Measurements from ENCODE around the gene SEC16A. TPM values are rescaled to one million over a fixed set of nuclear protein-coding genes. Genes with fewer than 3 reads are reported as not detected.

SEC16A gene
- total RNA-seq, 4 donors from 2014 or later, result 31.2 to 49.1 (median 38.6) TPM

DNA sequence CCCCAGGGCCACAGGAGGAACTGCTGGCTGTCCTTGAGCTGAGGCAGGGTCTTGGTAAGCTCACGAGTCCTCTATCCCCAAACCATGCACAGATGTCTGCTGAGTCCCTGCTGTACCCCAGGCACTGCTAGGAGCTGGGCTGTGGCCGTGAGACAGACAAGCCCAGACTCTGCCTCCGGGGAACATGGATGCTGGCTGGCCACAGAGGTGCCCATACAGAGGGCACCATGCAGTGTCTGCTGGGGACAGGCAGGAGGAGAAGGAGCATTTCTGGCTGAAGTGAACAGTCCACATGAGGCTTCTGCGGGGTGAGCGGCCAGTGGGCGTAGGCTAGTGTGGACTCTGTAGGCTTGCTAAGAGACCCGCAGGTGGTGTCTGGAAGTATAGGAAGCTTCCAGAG is 4.8 kb upstream of the SEC16A start:
- Histone ChIP-seq H3K9me3 (no peaks in the 10 kb centered on the region), H3K27me3 (peaks cover 0 to 16% (median 0%) of the 10 kb centered on the region in 4 donors), H3K4me1 (peaks cover 14 to 29% (median 19%) of the 10 kb centered on the region in 3 donors), H3K4me3 (no peak overlapping the region), H3K36me3 (no peaks in the 10 kb centered on the region), H3K27ac (no peak overlapping the region)
- intact Hi-C loops (cut with DNase I), result loop anchor here (5.0 kb wide), 1 partner anchor 55 kb away; no protein-coding TSS in a partner anchor
- WGBS, 2 donors, result 85 to 97% methylated on average over 5 of the region's 7 CpGs
- TF ChIP-seq POLR2A (IDR thresholded peaks at IDR 0.05) (no peak), CTCF (IDR thresholded peaks at IDR 0.05) (no peak)
- DNase-seq, result no peak

GRCh38 chr9:136486823-136487620 is 4.2 kb upstream of the SEC16A start:
- 87 to 90% methylated on average over 6 to 12 of the region's 18 CpGs for WGBS, 2 donors
- no peak for DNase-seq

GRCh38 chr9:136486131-136486530 is 3.3 kb upstream of the SEC16A start:
- DNase-seq, result no peak
- 100% methylated on average over 3 of the region's 7 CpGs; no CpG with 5 or more reads in 1 of the 2 donors for WGBS, 2 donors
- intact Hi-C loops (cut with DNase I), result loop anchor here (5.0 kb wide), 1 partner anchor 56 kb away; no protein-coding TSS in a partner anchor
- H3K27ac ChIP-seq, result no peak overlapping the region
- H3K27me3 ChIP-seq, result peaks cover 0 to 16% (median 0%) of the 10 kb centered on the region in 4 donors
- no peaks in the 10 kb centered on the region for H3K9me3 ChIP-seq
- H3K4me3 ChIP-seq, result no peak overlapping the region
- no peaks in the 10 kb centered on the region for H3K36me3 ChIP-seq
- TF ChIP-seq CTCF (IDR thresholded peaks at IDR 0.05), result no peak
- no peak for TF ChIP-seq POLR2A (IDR thresholded peaks at IDR 0.05)
- H3K4me1 ChIP-seq, result peaks cover 24 to 41% (median 28%) of the 10 kb centered on the region in 3 donors

More at GRCh38 chr9:136486823-136487620, 4.2 kb upstream of the SEC16A start:
- H3K4me3 ChIP-seq, result no peak overlapping the region
- no peaks in the 10 kb centered on the region for H3K36me3 ChIP-seq
- intact Hi-C loops (cut with DNase I), result loop anchor here (5.0 kb wide), 1 partner anchor 55 kb away; no protein-coding TSS in a partner anchor
- peaks cover 0 to 16% (median 0%) of the 10 kb centered on the region in 4 donors for H3K27me3 ChIP-seq
- peaks cover 16 to 32% (median 21%) of the 10 kb centered on the region in 3 donors for H3K4me1 ChIP-seq
- H3K9me3 ChIP-seq, result no peaks in the 10 kb centered on the region
- no peak overlapping the region for H3K27ac ChIP-seq
- TF ChIP-seq CTCF (IDR thresholded peaks at IDR 0.05) (no peak), POLR2A (IDR thresholded peaks at IDR 0.05) (no peak)

DNA sequence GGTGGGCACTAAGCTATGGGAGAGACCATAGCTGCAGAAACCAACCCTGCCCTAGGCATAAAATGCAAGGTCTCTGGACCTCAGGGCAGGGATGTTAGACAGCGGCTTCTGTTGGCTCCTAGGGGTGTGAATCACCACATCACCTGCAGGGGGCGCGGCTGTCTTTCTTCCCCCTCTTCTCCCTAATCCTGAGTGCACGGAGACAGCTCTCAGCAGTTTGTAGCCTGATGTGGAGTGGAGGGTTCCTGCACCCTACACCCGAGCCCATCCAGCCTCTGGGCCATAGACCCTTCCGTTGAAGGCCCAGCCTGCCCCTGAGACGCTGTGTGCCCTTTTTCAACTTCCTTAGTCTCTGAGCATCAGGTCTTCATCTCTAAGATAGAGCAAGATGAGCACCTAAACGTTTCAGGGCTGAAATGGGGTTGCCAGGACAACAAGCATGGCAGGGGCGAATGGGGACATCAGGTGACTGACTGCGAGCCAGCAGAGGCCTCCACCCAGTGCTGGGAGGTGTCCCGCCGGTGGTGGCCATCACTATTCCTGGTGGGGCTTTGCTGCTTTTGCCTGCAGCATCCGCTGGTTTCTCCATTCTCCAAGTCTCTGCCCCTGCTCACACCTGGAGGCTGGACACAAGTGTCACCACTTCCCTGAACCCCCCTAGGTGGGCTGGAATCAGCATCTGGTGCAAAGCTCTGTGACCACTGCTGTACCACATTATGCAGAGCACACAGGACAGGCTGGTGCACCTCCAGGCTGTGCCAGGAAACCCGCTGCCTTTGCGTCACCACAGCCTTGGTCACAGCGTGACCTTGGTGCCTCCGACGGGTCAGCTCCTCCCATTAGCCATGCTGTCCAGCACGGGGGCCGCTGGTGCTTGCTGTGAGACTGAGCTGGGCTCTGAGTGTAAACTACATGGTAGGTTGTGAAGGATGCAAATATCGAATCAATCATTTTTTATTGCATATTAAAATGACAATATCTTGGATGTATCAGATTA is 2.5 kb upstream of the SEC16A start:
- peak overlapping the region in 1 of 4 donors; percentile 100 for H3K27ac ChIP-seq
- 16 to 50% methylated on average over 8 to 9 of the region's 21 CpGs for WGBS, 2 donors

More for the DNA sequence above, 2.5 kb upstream of the SEC16A start:
- Histone ChIP-seq H3K27me3 (peaks cover 0 to 16% (median 0%) of the 10 kb centered on the region in 4 donors), H3K36me3 (no peaks in the 10 kb centered on the region), H3K9me3 (no peaks in the 10 kb centered on the region), H3K4me1 (peaks cover 25 to 49% (median 28%) of the 10 kb centered on the region in 3 donors), H3K4me3 (peak overlapping the region in 1 of 4 donors; percentile 88)
- intact Hi-C loops (cut with DNase I), result loop anchor here (2.0 to 5.0 kb wide), 2 partner anchors 57 to 145 kb away; no protein-coding TSS in a partner anchor
- TF ChIP-seq CTCF (IDR thresholded peaks at IDR 0.05) (peak; percentile 86 to 91 (median 88)), POLR2A (IDR thresholded peaks at IDR 0.05) (no peak)
- DNase-seq, result peak; percentile 34
